ENCODE data around the gene USF1. TPM values are rescaled to one million over a fixed set of nuclear protein-coding genes. Genes with fewer than 3 reads are reported as not detected.
A peak's percentile ranks its signal among the peaks of the same experiment; 100 is the strongest.

USF1 gene, protein sequence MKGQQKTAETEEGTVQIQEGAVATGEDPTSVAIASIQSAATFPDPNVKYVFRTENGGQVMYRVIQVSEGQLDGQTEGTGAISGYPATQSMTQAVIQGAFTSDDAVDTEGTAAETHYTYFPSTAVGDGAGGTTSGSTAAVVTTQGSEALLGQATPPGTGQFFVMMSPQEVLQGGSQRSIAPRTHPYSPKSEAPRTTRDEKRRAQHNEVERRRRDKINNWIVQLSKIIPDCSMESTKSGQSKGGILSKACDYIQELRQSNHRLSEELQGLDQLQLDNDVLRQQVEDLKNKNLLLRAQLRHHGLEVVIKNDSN
- total RNA-seq (2011; cell fraction: chromatin; rRNA removed; ENCODE audit: low replicate concordance) = 56.3 and 125 TPM in 2 replicates
- total RNA-seq (2011; cell fraction: nucleolus; rRNA removed) = 93.4 and 97.7 TPM in 2 replicates
- total RNA-seq (2011; cell fraction: nucleoplasm; rRNA removed) = 70.5 and 77.6 TPM in 2 replicates
- 59.8 and 77.5 TPM in 2 replicates for total RNA-seq (2014; rRNA removed)
- 43.1 and 52.9 TPM in 2 replicates for total RNA-seq (2014; rRNA removed; fragmentation: Illumina TruSeq; extraction: Trizol)
- total RNA-seq (2015; rRNA removed; fragmentation: Illumina TruSeq; extraction: Trizol) = 56.4 and 57.5 TPM in 2 replicates
- 50.6 and 51.1 TPM in 2 replicates for total RNA-seq (2021)
- 52.8 and 54.2 TPM in 2 replicates for polyA plus RNA-seq (2011; rRNA removed)
- polyA plus RNA-seq (2011; cell fraction: cytosol; rRNA removed) = 52.1 and 58.4 TPM in 2 replicates
- polyA plus RNA-seq (2011; cell fraction: nucleus; rRNA removed) = 205 and 262 TPM in 2 replicates
- polyA plus RNA-seq (2012) = 44.8 and 45.4 TPM in 2 replicates
- 53.1 and 57.5 TPM in 2 replicates for polyA plus RNA-seq (2014; fragmentation: Illumina TruSeq; extraction: Trizol)
- polyA plus RNA-seq (2014; fragmentation: Nextera tagmentation; extraction: Ambion mirVana) = 10 to 100 TPM in 1 of 2 experiments, 1 to 10 TPM in 1; 7.4 to 46.3 TPM
- 50.9 and 60.2 TPM in 2 replicates for polyA plus RNA-seq (2014; rRNA removed)
- 67.4 and 82.4 TPM in 2 replicates for polyA minus RNA-seq (2011; rRNA and poly(A)+ RNA removed)
- 31.4 and 33.5 TPM in 2 replicates for polyA minus RNA-seq (2011; cell fraction: cytosol; rRNA and poly(A)+ RNA removed)
- polyA minus RNA-seq (2011; cell fraction: nucleus; rRNA and poly(A)+ RNA removed) = 33.8 and 36.8 TPM in 2 replicates
- percentile 82 among the genes with signal in this experiment for Bru-seq, nascent RNA
- BruChase-seq, experiment 1, labeled RNA remaining after a 2-hour chase = percentile 77 among the genes with signal in this experiment
- percentile 86 among the genes with signal in this experiment for BruChase-seq, experiment 2, labeled RNA remaining after a 6-hour chase
- long read RNA-seq, experiment 1, transcript USF1-203 (11 exons, 1,807 nt) = major isoform, 31 of 72 reads
- long read RNA-seq, experiment 1, transcript USF1-205 (11 exons, 1,092 nt) = minor isoform, 13 of 72 reads
- long read RNA-seq, experiment 1, partial matches to known transcripts = 14 of 72 reads
- long read RNA-seq, experiment 1, other reads (novel, unspliced or antisense) = 13 of 72 reads
- long read RNA-seq, experiment 2, partial matches to known transcripts = 1 of 17 reads
- long read RNA-seq, experiment 2, other reads (novel, unspliced or antisense) = 11 of 17 reads
- long read RNA-seq, experiment 3, partial matches to known transcripts = 1 of 7 reads
- long read RNA-seq, experiment 3, other reads (novel, unspliced or antisense) = 3 of 7 reads

DNA sequence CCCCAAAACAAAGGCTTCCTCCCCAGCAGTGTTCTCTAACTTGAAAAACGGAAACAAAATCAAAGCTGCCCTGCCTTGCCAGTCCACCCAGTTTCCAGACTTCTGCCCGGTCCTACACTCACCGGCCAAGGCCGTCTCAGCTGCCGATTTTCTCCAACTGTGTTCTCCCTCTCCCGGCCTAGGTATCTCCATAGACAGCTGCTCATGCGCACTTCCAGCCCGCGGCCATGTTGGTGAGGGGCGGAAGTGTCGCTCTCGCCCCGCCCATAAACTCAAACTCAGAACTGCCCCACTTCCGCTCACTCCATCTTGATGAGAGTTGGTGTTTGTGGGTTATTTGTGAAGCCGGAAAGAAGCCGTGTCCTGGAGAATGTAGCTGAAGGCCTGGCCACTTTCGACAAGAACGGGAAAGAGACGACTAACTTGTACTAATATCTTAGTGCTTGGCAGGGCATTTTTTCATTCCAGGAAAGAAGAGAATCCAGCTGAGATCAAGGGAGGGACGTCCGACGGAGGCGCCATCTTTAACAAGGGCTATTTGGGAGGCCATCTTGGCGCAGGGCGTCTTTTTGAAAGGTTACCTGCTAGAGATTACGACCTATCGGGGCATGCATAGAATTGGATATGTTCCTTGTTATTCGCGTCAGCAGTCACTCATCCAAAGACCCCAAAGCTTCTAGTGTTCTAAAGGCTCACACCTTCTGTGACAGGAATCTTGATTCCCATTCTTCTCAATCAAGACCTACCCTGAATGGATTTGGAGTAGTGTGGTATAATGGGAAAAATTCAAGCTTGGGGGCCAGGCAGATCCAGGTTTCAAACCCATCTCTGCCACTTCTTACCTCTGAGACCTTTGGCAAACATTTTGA lies at the start of gene USF1:
Gene USF1 (minus strand): TSS at position 242 of the 869 bp plus-strand sequence. CDS start 2,702 bp downstream, outside the sequence.
- 1% methylated on average over 27 of the region's 29 CpGs for WGBS (ENCODE audit: insufficient coverage, low coverage, missing lambda C conversion rate)
- Histone ChIP-seq H3K9ac (ENCODE audit: insufficient read depth in 1 of 2, low read depth in 2 of 2, low read length in 2 of 2) (peak within 1 kb of the TSS; percentile 87 to 95), H3K9me1 (ENCODE audit: control insufficient read depth, insufficient read depth, low read length) (no peaks in the 10 kb centered on the region), H3K79me2 (ENCODE audit: control insufficient read depth, insufficient read depth, low read length) (peaks cover 27% of the 10 kb centered on the region), H3K4me1 (replicated peaks in 1 of 2; ENCODE audit: control insufficient read depth in 2 of 2, insufficient read depth in 2 of 2, low read length in 2 of 2) (peaks cover 10 to 12% of the 10 kb centered on the region in 2 experiments; a peak in 3 of 5 replicates), H3K27ac (ENCODE audit: extremely low read depth, low read depth, low read length) (peak within 1 kb of the TSS; percentile 95), H3K9me3 (replicated peaks; ENCODE audit: control insufficient read depth, insufficient read depth, low read depth, low read length) (no peaks in the 10 kb centered on the region; the same call in 1 of the 2 replicates), H3K27me3 (ENCODE audit: control insufficient read depth in 2 of 2, insufficient read depth in 2 of 2, low read length in 2 of 2) (no peaks in the 10 kb centered on the region), H3K36me3 (ENCODE audit: control insufficient read depth, insufficient read depth, low read length) (peaks cover 24% of the 10 kb centered on the region), H3K4me3 (peak within 1 kb of the TSS; percentile 75), H3K4me2 (ENCODE audit: insufficient read depth, low read length) (peak within 1 kb of the TSS; percentile 95), H4K20me1 (replicated peaks; ENCODE audit: control insufficient read depth, insufficient read depth, low read length) (no peaks in the 10 kb centered on the region), H2AFZ (ENCODE audit: low read depth, low read length) (peak within 1 kb of the TSS; percentile 97)
- in situ Hi-C loops (cut with MboI) (no loop called here), intact Hi-C loops (cut with micrococcal nuclease) (loop anchor here (1.0 to 2.0 kb wide), 3 partner anchors 32 to 56 kb away; no protein-coding TSS in a partner anchor)
- ATAC-seq (peak; percentile 92), DNase-seq (ENCODE audit: extremely low read depth in 1 of 4, low spot score in 3 of 4) (peak; percentile 94 to 98 (median 95)), FAIRE-seq (peak; percentile 99)
- ChIA-PET POLR2A (interaction anchor here (0.6 to 4.1 kb wide), 24 partner anchors 8 to 193 kb away, joined by 3 to 19 read pairs (median 5); partner anchors contain the start of genes ARHGAP30, DEDD, F11R and UFC1), CTCF (ENCODE audit: low intra/inter-chr PET ratio) (no interaction called here)
- TSS peak; percentile 93 for BruUV-seq (replicated peaks)
- TF ChIP-seq HDAC3 (IDR thresholded peaks at IDR 0.05; ENCODE audit: borderline replicate concordance, partially characterized antibody) = no peak
- no peak for TF ChIP-seq DNMT1 (IDR thresholded peaks at IDR 0.05)
- TF ChIP-seq FIP1L1 (IDR thresholded peaks at IDR 0.05; ENCODE audit: low read depth, low read length, poor library complexity, severe bottlenecking) = no peak
- TF ChIP-seq ARNT (IDR thresholded peaks at IDR 0.05) = peak; percentile 63 to 86; a peak in 3 of 4 replicates
- TF ChIP-seq HOXB6 (CRISPR knock-in tag; IDR thresholded peaks at IDR 0.05; ENCODE audit: borderline replicate concordance) = no peak
- TF ChIP-seq CREB1 (IDR thresholded peaks at IDR 0.05) = peak; percentile 57; the same call in 1 of the 2 replicates
- no peak for TF ChIP-seq CREB1 (CRISPR knock-in tag; IDR thresholded peaks at IDR 0.05)
- TF ChIP-seq ZNF75A (CRISPR knock-in tag; IDR thresholded peaks at IDR 0.05) = peak; percentile 55; the same call in 1 of the 2 replicates
- TF ChIP-seq, protein P1, sequence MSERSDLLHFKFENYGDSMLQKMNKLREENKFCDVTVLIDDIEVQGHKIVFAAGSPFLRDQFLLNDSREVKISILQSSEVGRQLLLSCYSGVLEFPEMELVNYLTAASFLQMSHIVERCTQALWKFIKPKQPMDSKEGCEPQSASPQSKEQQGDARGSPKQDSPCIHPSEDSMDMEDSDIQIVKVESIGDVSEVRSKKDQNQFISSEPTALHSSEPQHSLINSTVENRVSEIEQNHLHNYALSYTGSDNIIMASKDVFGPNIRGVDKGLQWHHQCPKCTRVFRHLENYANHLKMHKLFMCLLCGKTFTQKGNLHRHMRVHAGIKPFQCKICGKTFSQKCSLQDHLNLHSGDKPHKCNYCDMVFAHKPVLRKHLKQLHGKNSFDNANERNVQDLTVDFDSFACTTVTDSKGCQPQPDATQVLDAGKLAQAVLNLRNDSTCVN (CRISPR knock-in tag; IDR thresholded peaks at IDR 0.05) = no peak
- no peak for TF ChIP-seq U2AF2 (optimal IDR thresholded peaks at IDR 0.05; ENCODE audit: low read depth, low read length)
- TF ChIP-seq, protein P2, sequence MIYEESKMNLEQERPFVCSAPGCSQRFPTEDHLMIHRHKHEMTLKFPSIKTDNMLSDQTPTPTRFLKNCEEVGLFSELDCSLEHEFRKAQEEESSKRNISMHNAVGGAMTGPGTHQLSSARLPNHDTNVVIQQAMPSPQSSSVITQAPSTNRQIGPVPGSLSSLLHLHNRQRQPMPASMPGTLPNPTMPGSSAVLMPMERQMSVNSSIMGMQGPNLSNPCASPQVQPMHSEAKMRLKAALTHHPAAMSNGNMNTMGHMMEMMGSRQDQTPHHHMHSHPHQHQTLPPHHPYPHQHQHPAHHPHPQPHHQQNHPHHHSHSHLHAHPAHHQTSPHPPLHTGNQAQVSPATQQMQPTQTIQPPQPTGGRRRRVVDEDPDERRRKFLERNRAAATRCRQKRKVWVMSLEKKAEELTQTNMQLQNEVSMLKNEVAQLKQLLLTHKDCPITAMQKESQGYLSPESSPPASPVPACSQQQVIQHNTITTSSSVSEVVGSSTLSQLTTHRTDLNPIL (CRISPR knock-in tag; IDR thresholded peaks at IDR 0.05) = no peak
